A673 (cell line): ENCODE data around the gene ARHGAP24. TPM values are rescaled to one million over a fixed set of nuclear protein-coding genes. Genes with fewer than 3 reads are reported as not detected.

Experiments used
- BruUV-seq: library from RNA; stranded (reverse); fragments of 400-500 nt; replicated peaks from 2 replicates; lab custom pipeline; 2021; lab: Mats Ljungman, UMichigan
- CTCF ChIA-PET: fragments of 300-600 bp; sonication (Branson Sonifier 250); formaldehyde crosslinking; loops from one replicate; lab custom pipeline; 2022; ENCODE audit warnings: antibody characterized with exemption; lab: Charles Lee
- POLR2A ChIA-PET: fragments of 300-600 bp; sonication (Branson Sonifier 250); formaldehyde crosslinking; loops from one replicate; lab custom pipeline; 2022; ENCODE audit warnings: antibody characterized with exemption; ENCODE audit not compliant: low non-redundant PET; lab: Charles Lee
- DNase-seq: peaks from one replicate; pipeline ENCODE4 v3.0.0-alpha.2; 2015; ENCODE audit warnings: low spot score
- H3K27ac ChIP-seq: fragments of 200-600 bp; sonication (generic); 2 replicates; pipeline ENCODE4 v1.5.1; 2016; ENCODE audit warnings: mixed run types, low read depth, mild to moderate bottlenecking, mixed read lengths, antibody characterized with exemption, low read length; ENCODE audit not compliant: poor library complexity, severe bottlenecking
- H3K27me3 ChIP-seq: fragments of 200-600 bp; sonication (generic); replicated peaks from 2 replicates; pipeline ENCODE4 v1.6.1; 2017; ENCODE audit warnings: mixed run types, low read depth, mild to moderate bottlenecking, mixed read lengths, antibody characterized with exemption, low read length; ENCODE audit not compliant: insufficient read depth, poor library complexity
- H3K36me3 ChIP-seq: fragments of 200-600 bp; sonication (generic); 2 replicates; pipeline ENCODE4 v1.6.1; 2016; ENCODE audit warnings: mixed run types, mild to moderate bottlenecking, mixed read lengths, antibody characterized with exemption, low read length; ENCODE audit not compliant: insufficient read depth, poor library complexity, severe bottlenecking
- H3K4me1 ChIP-seq: fragments of 200-600 bp; sonication (generic); 2 replicates; pipeline ENCODE4 v1.6.1; 2017; ENCODE audit warnings: mixed run types, mild to moderate bottlenecking, mixed read lengths, antibody characterized with exemption, low read length; ENCODE audit not compliant: insufficient read depth, poor library complexity, severe bottlenecking
- H3K4me3 ChIP-seq: fragments of 200-600 bp; sonication (generic); 2 replicates; pipeline ENCODE4 v1.5.1; 2016; ENCODE audit warnings: low read depth, mixed run types, mild to moderate bottlenecking, mixed read lengths, low read length; ENCODE audit not compliant: poor library complexity, severe bottlenecking
- H3K9me3 ChIP-seq: fragments of 200-600 bp; sonication (generic); 2 replicates; pipeline ENCODE4 v1.6.1; 2016; ENCODE audit warnings: mixed run types, low read depth, mild to moderate bottlenecking, mixed read lengths, antibody characterized with exemption, low read length; ENCODE audit not compliant: poor library complexity, severe bottlenecking
- EZH2 ChIP-seq: fragments of 200-600 bp; sonication (generic); IDR thresholded peaks from 2 replicates; pipeline ENCODE4 v1.6.1; 2017; ENCODE audit warnings: borderline replicate concordance, low read depth, mild to moderate bottlenecking, mixed read lengths, antibody characterized with exemption, low read length; ENCODE audit not compliant: poor library complexity, severe bottlenecking
- intact Hi-C: fragments of 100-400 bp; cut with micrococcal nuclease; formaldehyde crosslinking; loops from one replicate; pipeline ENCODE4 v1.10.0; 2022; ENCODE audit not compliant: unreplicated experiment
- total RNA-seq: library from RNA; stranded (reverse); gene quantifications from 2 replicates; pipeline ENCODE4 v1.2.3, GENCODE V29; 2021
- TF ChIP-seq, protein P1 (sequence below): fragments of 300-800, 200-600 bp; sonication (generic); conservative IDR thresholded peaks from 2 replicates; pipeline ENCODE4 v1.5.1; 2017; ENCODE audit warnings: low read depth, mild to moderate bottlenecking, antibody characterized with exemption, low read length, moderate library complexity, mixed read lengths

ARHGAP24 gene
- total RNA-seq, 1 experiment from 2014 or later = 5.8 TPM

GRCh38 chr4:85644061-85644460 lies 169.1 kb downstream of the ARHGAP24 start:
- no peak for DNase-seq
- Histone ChIP-seq H3K4me3 (no peak overlapping the region), H3K9me3 (no peaks in the 10 kb centered on the region), H3K27me3 (no peaks in the 10 kb centered on the region), H3K27ac (no peak overlapping the region), H3K36me3 (no peaks in the 10 kb centered on the region), H3K4me1 (no peaks in the 10 kb centered on the region)
- no TSS peak for BruUV-seq
- TF ChIP-seq, protein P1, sequence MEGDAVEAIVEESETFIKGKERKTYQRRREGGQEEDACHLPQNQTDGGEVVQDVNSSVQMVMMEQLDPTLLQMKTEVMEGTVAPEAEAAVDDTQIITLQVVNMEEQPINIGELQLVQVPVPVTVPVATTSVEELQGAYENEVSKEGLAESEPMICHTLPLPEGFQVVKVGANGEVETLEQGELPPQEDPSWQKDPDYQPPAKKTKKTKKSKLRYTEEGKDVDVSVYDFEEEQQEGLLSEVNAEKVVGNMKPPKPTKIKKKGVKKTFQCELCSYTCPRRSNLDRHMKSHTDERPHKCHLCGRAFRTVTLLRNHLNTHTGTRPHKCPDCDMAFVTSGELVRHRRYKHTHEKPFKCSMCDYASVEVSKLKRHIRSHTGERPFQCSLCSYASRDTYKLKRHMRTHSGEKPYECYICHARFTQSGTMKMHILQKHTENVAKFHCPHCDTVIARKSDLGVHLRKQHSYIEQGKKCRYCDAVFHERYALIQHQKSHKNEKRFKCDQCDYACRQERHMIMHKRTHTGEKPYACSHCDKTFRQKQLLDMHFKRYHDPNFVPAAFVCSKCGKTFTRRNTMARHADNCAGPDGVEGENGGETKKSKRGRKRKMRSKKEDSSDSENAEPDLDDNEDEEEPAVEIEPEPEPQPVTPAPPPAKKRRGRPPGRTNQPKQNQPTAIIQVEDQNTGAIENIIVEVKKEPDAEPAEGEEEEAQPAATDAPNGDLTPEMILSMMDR = no peak
- no peak for TF ChIP-seq EZH2
- intact Hi-C loops = no loop called here
- ChIA-PET POLR2A (no interaction called here), CTCF (no interaction called here)

- Histone ChIP-seq H3K9me3 (no peaks in the 10 kb centered on the region), H3K4me3 (no peak overlapping the region), H3K4me1 (no peaks in the 10 kb centered on the region), H3K27me3 (no peaks in the 10 kb centered on the region), H3K36me3 (no peaks in the 10 kb centered on the region), H3K27ac (no peak overlapping the region)
- ChIA-PET POLR2A (no interaction called here), CTCF (no interaction called here)
- intact Hi-C loops = no loop called here
- no TSS peak for BruUV-seq
- no peak for TF ChIP-seq EZH2
- TF ChIP-seq, protein P1 = no peak
- DNase-seq = no peak
Observed at GRCh38 chr4:85650908-85651307, 176.0 kb downstream of the ARHGAP24 start.

- intact Hi-C loops = no loop called here
- CTCF ChIA-PET = no interaction called here
- no TSS peak for BruUV-seq
Observed at GRCh38 chr4:85656759-85657505, 182.0 kb downstream of the ARHGAP24 start.

More at GRCh38 chr4:85656759-85657505, 182.0 kb downstream of the ARHGAP24 start:
- TF ChIP-seq EZH2 = no peak
- TF ChIP-seq, protein P1 = no peak
- H3K4me1 ChIP-seq = no peaks in the 10 kb centered on the region
- DNase-seq = no peak
- H3K9me3 ChIP-seq = no peaks in the 10 kb centered on the region
- no peak overlapping the region for H3K27ac ChIP-seq
- H3K27me3 ChIP-seq = no peaks in the 10 kb centered on the region
- POLR2A ChIA-PET = no interaction called here
- no peak overlapping the region for H3K4me3 ChIP-seq
- no peaks in the 10 kb centered on the region for H3K36me3 ChIP-seq
